Stimulated activated CD4-positive, alpha-beta T cell treated with anti-CD3 and anti-CD28 coated beads, Interleukin-2, amount 100 ng/mL, for 4 hours (primary cell): ENCODE data around the gene RIPOR3.

Experiments
- DNase-seq: peaks from one replicate; pipeline ENCODE4 v3.0.0-alpha.2; 2020; ENCODE audit warnings: low read depth

Gene RIPOR3

GRCh38 chr20:50690650-50691572, at the start of gene RIPOR3:
TSS of gene RIPOR3 (minus strand) at chr20:50691542. CDS start at chr20:50691128, 414 bp downstream.
- no peak for DNase-seq

- no peak for DNase-seq
Observed at GRCh38 chr20:50737352-50737751, 46.0 kb upstream of the RIPOR3 start.

- no peak for DNase-seq
Observed at GRCh38 chr20:50735813-50736212, 44.5 kb upstream of the RIPOR3 start.

GRCh38 chr20:50734730-50735679, 43.7 kb upstream of the RIPOR3 start:
- DNase-seq, result no peak

GRCh38 chr20:50733644-50734349, 42.5 kb upstream of the RIPOR3 start:
- no peak for DNase-seq

GRCh38 chr20:50731930-50732690, 40.8 kb upstream of the RIPOR3 start:
- no peak for DNase-seq

GRCh38 chr20:50731055-50731929, 40.0 kb upstream of the RIPOR3 start, which contains the start of gene PARD6B:
TSS of gene PARD6B (plus strand) at chr20:50731580. CDS start at chr20:50731787, 207 bp downstream.
- DNase-seq, result peak; percentile 100

- no peak for DNase-seq
Observed at GRCh38 chr20:50730765-50731054, 39.4 kb upstream of the RIPOR3 start.

- DNase-seq, result no peak
Observed at GRCh38 chr20:50729901-50730764, 38.8 kb upstream of the RIPOR3 start.

GRCh38 chr20:50728981-50729874, 37.9 kb upstream of the RIPOR3 start:
- no peak for DNase-seq

- no peak for DNase-seq
Observed at GRCh38 chr20:50728486-50728980, 37.2 kb upstream of the RIPOR3 start.

GRCh38 chr20:50727792-50728485, 36.6 kb upstream of the RIPOR3 start:
- no peak for DNase-seq

GRCh38 chr20:50726955-50727791, 35.8 kb upstream of the RIPOR3 start:
- no peak for DNase-seq

- DNase-seq, result no peak
Observed at GRCh38 chr20:50725724-50726005, 34.3 kb upstream of the RIPOR3 start.

GRCh38 chr20:50724851-50725723, 33.7 kb upstream of the RIPOR3 start:
- peak; percentile 80 for DNase-seq
